CD4-positive, CD25-positive, alpha-beta regulatory T cell (primary cell): ENCODE data around the gene RAD51AP2. TPM values are rescaled to one million over a fixed set of nuclear protein-coding genes. Genes with fewer than 3 reads are reported as not detected.

Source experiments
- ATAC-seq, 2 donors: fragments of 150-1000 bp; cut with Tn5 transposase; one replicate each; pipeline ENCODE4 v1.10.0; 2021; ENCODE audit warnings: low read depth in 2 of 2, moderate number of reproducible peaks in 2 of 2, moderate library complexity in 1 of 2
- DNase-seq, 3 donors: peaks; one replicate each; pipeline versions ENCODE4 v3.0.0 to v3.0.0-alpha.2; 2012 to 2022; ENCODE audit warnings: mixed read lengths in 1 of 3
- H3K27ac ChIP-seq: one replicate; pipeline ENCODE4 v1.7.0; 2013; ENCODE audit warnings: mild to moderate bottlenecking, low read length; ENCODE audit not compliant: insufficient read depth, poor library complexity, severe bottlenecking
- H3K27me3 ChIP-seq: one replicate; pipeline ENCODE4 v1.7.0; 2013; ENCODE audit warnings: low read length; ENCODE audit not compliant: control insufficient read depth, insufficient read depth
- H3K36me3 ChIP-seq: one replicate; pipeline ENCODE4 v1.7.0; 2013; ENCODE audit warnings: mild to moderate bottlenecking, low read length, moderate library complexity; ENCODE audit not compliant: control insufficient read depth, insufficient read depth
- H3K4me1 ChIP-seq: 2 replicates; pipeline ENCODE4 v1.7.0; 2013; ENCODE audit warnings: mild to moderate bottlenecking, low read length; ENCODE audit not compliant: insufficient read depth, control insufficient read depth, poor library complexity, severe bottlenecking
- H3K4me3 ChIP-seq: one replicate; pipeline ENCODE4 v1.7.0; 2013; ENCODE audit warnings: low read depth, mild to moderate bottlenecking, low read length, moderate library complexity
- H3K9me3 ChIP-seq, 2 experiments: 1 replicate in 1 of 2; 2 replicates in 1 of 2; pipeline ENCODE4 v1.7.0; 2013; ENCODE audit warnings: low read length in 2 of 2, mild to moderate bottlenecking in 1 of 2, moderate library complexity in 1 of 2; ENCODE audit not compliant: control insufficient read depth in 2 of 2
- H3K27ac Mint-ChIP-seq, 3 donors: one replicate each; pipeline ENCODE4 v1.8.0; 2020 to 2022; ENCODE audit warnings: mild to moderate bottlenecking in 3 of 3, mixed read lengths in 3 of 3, moderate library complexity in 2 of 3
- H3K27me3 Mint-ChIP-seq: one replicate; pipeline ENCODE4 v1.8.0; 2022; ENCODE audit warnings: mild to moderate bottlenecking, mixed read lengths
- H3K36me3 Mint-ChIP-seq: one replicate; pipeline ENCODE4 v1.8.0; 2020; ENCODE audit warnings: mixed read lengths
- H3K4me1 Mint-ChIP-seq, 4 donors: one replicate each; pipeline ENCODE4 v1.8.0; 2020 to 2022; ENCODE audit warnings: mixed read lengths in 4 of 4, mild to moderate bottlenecking in 1 of 4
- H3K4me3 Mint-ChIP-seq, 4 donors: one replicate each; pipeline ENCODE4 v1.8.0; 2020 to 2022; ENCODE audit warnings: mild to moderate bottlenecking in 4 of 4, mixed read lengths in 4 of 4, moderate library complexity in 3 of 4
- H3K9me3 Mint-ChIP-seq, 7 donors: one replicate each; pipeline ENCODE4 v1.8.0; 2020 to 2022; ENCODE audit warnings: mixed read lengths in 7 of 7, mild to moderate bottlenecking in 3 of 7, moderate library complexity in 2 of 7
- polyA plus RNA-seq, 4 donors: library from polyadenylated mRNA; unstranded; fragments of 300-500 nt; fragmentation: Illumina TruSeq; gene quantifications; one replicate each; pipeline ENCODE4 v1.2.3, GENCODE V29; 2021
- total RNA-seq: library from RNA; stranded (reverse); gene quantifications from one replicate; pipeline ENCODE4 v1.2.3, GENCODE V29; 2022

Gene RAD51AP2
- total and polyA plus RNA-seq, 5 donors from 2014 or later: not detected

DNA sequence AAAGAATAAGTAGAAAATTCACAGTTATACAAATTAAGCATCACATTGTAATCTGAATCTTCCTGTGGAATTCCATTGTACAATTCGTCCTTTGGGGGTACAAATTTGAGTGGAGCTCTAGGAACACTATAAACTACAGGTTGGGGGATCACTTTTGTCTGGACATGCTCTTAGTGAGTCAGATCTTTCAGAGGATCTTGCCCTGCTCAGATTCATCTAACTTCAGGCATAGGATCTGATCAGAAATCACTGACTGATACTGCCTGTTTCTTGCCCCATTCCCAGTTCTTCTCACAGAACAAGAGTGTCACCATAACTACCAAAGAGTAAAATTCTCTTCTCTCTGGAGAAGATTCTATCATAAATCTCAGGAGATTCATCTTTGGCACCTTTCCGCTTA is 11.5 kb upstream of the RAD51AP2 start:
- Mint-ChIP-seq H3K27me3 (no peaks in the 10 kb centered on the region), H3K4me1 (no peaks in the 10 kb centered on the region), H3K4me3 (no peak overlapping the region), H3K36me3 (no peaks in the 10 kb centered on the region), H3K27ac (no peak overlapping the region), H3K9me3 (peaks cover 0 to 1% (median 0%) of the 10 kb centered on the region in 7 donors)
- no peak for DNase-seq
- Histone ChIP-seq H3K27ac (no peak overlapping the region), H3K4me3 (no peak overlapping the region), H3K36me3 (no peaks in the 10 kb centered on the region), H3K9me3 (no peaks in the 10 kb centered on the region), H3K4me1 (no peaks in the 10 kb centered on the region), H3K27me3 (no peaks in the 10 kb centered on the region)
- no peak for ATAC-seq

GRCh38 chr2:17522303-17522702 is 4.1 kb upstream of the RAD51AP2 start:
- no peaks in the 10 kb centered on the region for H3K9me3 ChIP-seq
- no peaks in the 10 kb centered on the region for H3K4me1 ChIP-seq
- Mint-ChIP-seq H3K36me3 (no peaks in the 10 kb centered on the region), H3K4me3 (no peak overlapping the region), H3K4me1 (peaks cover 0 to 2% (median 0%) of the 10 kb centered on the region in 4 donors), H3K9me3 (peaks cover 0 to 5% (median 0%) of the 10 kb centered on the region in 7 donors), H3K27ac (no peak overlapping the region), H3K27me3 (peaks cover 28% of the 10 kb centered on the region)
- H3K27me3 ChIP-seq: peaks cover 3% of the 10 kb centered on the region
- H3K27ac ChIP-seq: no peak overlapping the region
- H3K36me3 ChIP-seq: no peaks in the 10 kb centered on the region
- DNase-seq: no peak
- no peak for ATAC-seq
- H3K4me3 ChIP-seq: no peak overlapping the region

- no peaks in the 10 kb centered on the region for H3K36me3 Mint-ChIP-seq
- no peak overlapping the region for H3K27ac ChIP-seq
- H3K9me3 Mint-ChIP-seq: peaks cover 0 to 5% (median 0%) of the 10 kb centered on the region in 7 donors
- DNase-seq (no peak), ATAC-seq (no peak)
- H3K27ac Mint-ChIP-seq: no peak overlapping the region
- no peaks in the 10 kb centered on the region for H3K4me1 ChIP-seq
- peaks cover 28% of the 10 kb centered on the region for H3K27me3 Mint-ChIP-seq
- H3K36me3 ChIP-seq: no peaks in the 10 kb centered on the region
- H3K4me3 Mint-ChIP-seq: no peak overlapping the region
- no peak overlapping the region for H3K4me3 ChIP-seq
- peaks cover 0 to 2% (median 0%) of the 10 kb centered on the region in 4 donors for H3K4me1 Mint-ChIP-seq
- no peaks in the 10 kb centered on the region for H3K9me3 ChIP-seq
- peaks cover 3% of the 10 kb centered on the region for H3K27me3 ChIP-seq
Observed at GRCh38 chr2:17521621-17522020, 3.4 kb upstream of the RAD51AP2 start.

DNA sequence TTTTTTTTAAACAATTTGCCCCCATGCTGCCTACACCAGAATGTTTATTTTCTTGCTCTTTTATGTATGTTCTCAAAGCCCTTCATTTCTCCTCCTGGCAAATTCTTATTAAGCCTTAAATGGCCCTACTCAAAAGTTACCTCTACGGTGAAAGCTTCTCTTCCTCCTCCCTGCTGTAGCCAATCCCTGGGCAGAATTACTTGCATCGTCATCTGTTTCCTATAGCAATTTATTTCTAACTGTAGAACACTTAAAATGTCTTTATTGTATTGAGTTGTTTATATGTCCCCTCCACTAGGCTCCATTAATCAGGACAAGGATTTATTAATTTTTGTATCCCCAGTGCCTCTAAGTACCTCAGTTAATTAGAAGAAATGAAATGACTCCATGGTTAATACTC is 2.5 kb upstream of the RAD51AP2 start:
- DNase-seq (no peak), ATAC-seq (no peak)
- Mint-ChIP-seq H3K4me3 (no peak overlapping the region), H3K9me3 (peaks cover 0 to 5% (median 0%) of the 10 kb centered on the region in 7 donors), H3K36me3 (no peaks in the 10 kb centered on the region), H3K27ac (no peak overlapping the region), H3K4me1 (peaks cover 0 to 2% (median 0%) of the 10 kb centered on the region in 4 donors), H3K27me3 (peaks cover 28% of the 10 kb centered on the region)
- Histone ChIP-seq H3K4me3 (no peak overlapping the region), H3K27me3 (peaks cover 3% of the 10 kb centered on the region), H3K36me3 (no peaks in the 10 kb centered on the region), H3K4me1 (no peaks in the 10 kb centered on the region), H3K9me3 (no peaks in the 10 kb centered on the region), H3K27ac (no peak overlapping the region)

GRCh38 chr2:17519486-17519885 is 1.2 kb upstream of the RAD51AP2 start:
- H3K27me3 ChIP-seq: peaks cover 3% of the 10 kb centered on the region
- no peak overlapping the region for H3K4me3 ChIP-seq
- H3K36me3 ChIP-seq: no peaks in the 10 kb centered on the region
- ATAC-seq (no peak), DNase-seq (no peak)
- no peaks in the 10 kb centered on the region for H3K9me3 ChIP-seq
- Mint-ChIP-seq H3K9me3 (peaks cover 0 to 5% (median 0%) of the 10 kb centered on the region in 7 donors), H3K4me3 (no peak overlapping the region), H3K27ac (no peak overlapping the region), H3K4me1 (peaks cover 0 to 2% (median 0%) of the 10 kb centered on the region in 4 donors), H3K36me3 (no peaks in the 10 kb centered on the region), H3K27me3 (peaks cover 26% of the 10 kb centered on the region)
- H3K27ac ChIP-seq: no peak overlapping the region
- no peaks in the 10 kb centered on the region for H3K4me1 ChIP-seq

DNA sequence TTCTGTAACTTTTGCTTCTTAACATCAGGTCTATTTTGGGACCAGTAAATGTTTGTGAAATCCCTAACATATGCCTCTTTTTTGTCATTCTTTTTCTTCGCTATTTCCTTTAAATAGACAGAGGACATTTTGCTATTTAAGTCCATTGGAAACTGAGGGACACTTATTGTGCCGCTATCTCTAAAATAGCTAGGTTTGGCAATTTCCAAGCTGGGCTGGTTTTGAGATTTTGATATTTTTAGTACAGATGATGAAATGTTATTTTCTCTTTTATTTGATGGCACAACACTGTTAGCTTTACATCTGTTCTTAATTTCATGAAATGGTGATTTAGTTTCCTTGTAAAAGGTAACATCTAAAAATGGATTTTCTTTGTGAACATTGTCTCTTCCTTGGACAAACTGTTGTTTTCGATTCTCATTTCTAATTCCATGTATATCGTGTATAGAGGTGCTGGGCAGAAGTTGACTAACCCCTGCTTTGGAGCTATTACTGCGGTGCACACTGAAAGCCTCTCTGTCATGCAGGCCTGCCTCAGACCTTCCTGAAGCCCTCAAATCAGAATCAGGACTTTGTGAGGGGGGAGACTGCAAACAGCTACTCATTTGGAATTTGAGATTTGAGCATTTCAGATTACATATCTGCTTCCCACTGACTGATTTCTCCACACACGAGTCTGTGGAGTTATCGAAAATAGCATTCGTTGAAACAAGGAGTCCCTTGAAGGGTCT is 594 bp downstream of the RAD51AP2 start:
- DNase-seq: no peak
- Mint-ChIP-seq H3K4me1 (peaks cover 0 to 2% (median 0%) of the 10 kb centered on the region in 4 donors), H3K9me3 (peaks cover 0 to 5% (median 0%) of the 10 kb centered on the region in 7 donors), H3K36me3 (no peaks in the 10 kb centered on the region), H3K27ac (no peak overlapping the region), H3K4me3 (no peak overlapping the region), H3K27me3 (peaks cover 19% of the 10 kb centered on the region)
- H3K27ac ChIP-seq: no peak overlapping the region
- H3K27me3 ChIP-seq: peaks cover 3% of the 10 kb centered on the region
- H3K4me3 ChIP-seq: no peak overlapping the region
- no peaks in the 10 kb centered on the region for H3K4me1 ChIP-seq
- ATAC-seq: no peak
- no peaks in the 10 kb centered on the region for H3K36me3 ChIP-seq
- H3K9me3 ChIP-seq: no peaks in the 10 kb centered on the region

GRCh38 chr2:17515652-17516051 is 2.6 kb downstream of the RAD51AP2 start:
- H3K27me3 Mint-ChIP-seq: peaks cover 16% of the 10 kb centered on the region
- no peaks in the 10 kb centered on the region for H3K36me3 ChIP-seq
- H3K27me3 ChIP-seq: peaks cover 3% of the 10 kb centered on the region
- no peak overlapping the region for H3K27ac Mint-ChIP-seq
- DNase-seq (no peak), ATAC-seq (no peak)
- H3K36me3 Mint-ChIP-seq: no peaks in the 10 kb centered on the region
- no peak overlapping the region for H3K4me3 Mint-ChIP-seq
- no peaks in the 10 kb centered on the region for H3K9me3 ChIP-seq
- peaks cover 0 to 4% (median under 1%) of the 10 kb centered on the region in 7 donors for H3K9me3 Mint-ChIP-seq
- H3K4me3 ChIP-seq: no peak overlapping the region
- peaks cover 0 to 2% (median 0%) of the 10 kb centered on the region in 4 donors for H3K4me1 Mint-ChIP-seq
- H3K4me1 ChIP-seq: no peaks in the 10 kb centered on the region
- H3K27ac ChIP-seq: no peak overlapping the region
